IMR-90 (cell line): ENCODE results near the gene SYN1. TPM values are rescaled to one million over a fixed set of nuclear protein-coding genes. Genes with fewer than 3 reads are reported as not detected.

ENCODE experiments used
- ATAC-seq: fragments of 200-7000 bp; cut with Tn5 transposase; 2 replicates; pipeline ENCODE4 v1.9.1; 2020; ENCODE audit warnings: low read depth, mild to moderate bottlenecking, moderate library complexity
- BruUV-seq: library from RNA; stranded (reverse); fragments of 400-500 nt; replicated peaks from 2 replicates; lab custom pipeline; 2021; lab: Mats Ljungman, UMichigan
- CTCF ChIA-PET: fragments of 300-600 bp; formaldehyde crosslinking; extraction: SDS; loops from one replicate; lab custom pipeline; 2021; ENCODE audit warnings: antibody characterized with exemption; lab: Yijun Ruan, JAX
- POLR2A ChIA-PET: fragments of 300-600 bp; sonication (Branson Sonifier 250); formaldehyde crosslinking; loops from one replicate; lab custom pipeline; 2022; ENCODE audit warnings: antibody characterized with exemption; ENCODE audit not compliant: unreplicated experiment; lab: Charles Lee
- DNase-seq: peaks from one replicate; pipeline ENCODE4 v3.0.0; 2013
- H2AFZ ChIP-seq: replicated peaks from 2 replicates; pipeline ENCODE3; 2013; ENCODE audit warnings: low read length, mild to moderate bottlenecking; ENCODE audit not compliant: poor library complexity
- H2AK5ac ChIP-seq: 2 replicates; pipeline ENCODE4 v1.6.1; 2013; ENCODE audit warnings: low read depth, low read length, inconsistent platforms
- H2AK9ac ChIP-seq: replicated peaks from 2 replicates; pipeline ENCODE3; 2013; ENCODE audit warnings: mild to moderate bottlenecking, low read depth, low read length, moderate library complexity; ENCODE audit not compliant: poor library complexity
- H2BK120ac ChIP-seq: 2 replicates; pipeline ENCODE4 v1.6.1; 2013; ENCODE audit warnings: low read depth, low read length, inconsistent platforms
- H2BK15ac ChIP-seq: 3 replicates; pipeline ENCODE4 v1.6.1; 2013; ENCODE audit warnings: low read depth, low read length, inconsistent platforms
- H2BK20ac ChIP-seq: 2 replicates; pipeline ENCODE4 v1.6.1; 2013; ENCODE audit warnings: low read depth, mild to moderate bottlenecking, inconsistent platforms, low read length, moderate library complexity
- H2BK5ac ChIP-seq: 2 replicates; pipeline ENCODE4 v1.6.1; 2013; ENCODE audit warnings: mild to moderate bottlenecking, low read depth, low read length, inconsistent platforms; ENCODE audit not compliant: poor library complexity, severe bottlenecking
- H3K14ac ChIP-seq: replicated peaks from 2 replicates; pipeline ENCODE4 v1.6.1; 2013; ENCODE audit warnings: low read depth, low read length, inconsistent platforms
- H3K18ac ChIP-seq: 2 replicates; pipeline ENCODE4 v1.6.1; 2013; ENCODE audit warnings: low read depth, low read length, control low read depth
- H3K23ac ChIP-seq: 2 replicates; pipeline ENCODE4 v1.6.1; 2013; ENCODE audit warnings: low read depth, low read length, inconsistent platforms
- H3K27ac ChIP-seq: 2 replicates; pipeline ENCODE4 v1.5.1; 2013; ENCODE audit warnings: mild to moderate bottlenecking, control low read depth, low read length; ENCODE audit not compliant: insufficient read depth
- H3K27me3 ChIP-seq: 2 replicates; pipeline ENCODE4 v1.6.1; 2013; ENCODE audit warnings: low read length; ENCODE audit not compliant: control insufficient read depth, insufficient read depth
- H3K36me3 ChIP-seq: 2 replicates; pipeline ENCODE4 v1.6.1; 2013; ENCODE audit warnings: low read length, mixed read lengths; ENCODE audit not compliant: control insufficient read depth, insufficient read depth
- H3K4ac ChIP-seq: 2 replicates; pipeline ENCODE4 v1.6.1; 2013; ENCODE audit warnings: low read depth, low read length, inconsistent platforms
- H3K4me1 ChIP-seq: 2 replicates; pipeline ENCODE4 v1.6.1; 2013; ENCODE audit warnings: low read length, mixed read lengths; ENCODE audit not compliant: control insufficient read depth, insufficient read depth
- H3K4me2 ChIP-seq: 2 replicates; pipeline ENCODE4 v1.6.1; 2013; ENCODE audit warnings: low read depth, mild to moderate bottlenecking, control low read depth, low read length, moderate library complexity
- H3K4me3 ChIP-seq: 2 replicates; pipeline ENCODE4 v1.5.1; 2013; ENCODE audit warnings: low read depth, mild to moderate bottlenecking, control low read depth, low read length, moderate library complexity; ENCODE audit not compliant: insufficient read depth
- H3K56ac ChIP-seq: 2 replicates; pipeline ENCODE4 v1.6.1; 2013; ENCODE audit warnings: low read length, inconsistent platforms; ENCODE audit not compliant: insufficient read depth; ENCODE audit errors: extremely low read depth
- H3K79me1 ChIP-seq, 2 experiments: 2 replicates each; pipeline ENCODE4 v1.6.1; 2013; ENCODE audit warnings: low read length in 2 of 2, inconsistent platforms in 1 of 2, low read depth in 1 of 2
- H3K9ac ChIP-seq: 2 replicates; pipeline ENCODE4 v1.6.1; 2013; ENCODE audit warnings: low read depth, low read length, control low read depth
- H3K9me1 ChIP-seq: 2 replicates; pipeline ENCODE4 v1.6.1; 2013; ENCODE audit warnings: low read length, inconsistent platforms; ENCODE audit not compliant: insufficient read depth
- H3K9me3 ChIP-seq: 2 replicates; pipeline ENCODE4 v1.6.1; 2013; ENCODE audit warnings: low read length; ENCODE audit not compliant: control insufficient read depth, insufficient read depth
- H4K20me1 ChIP-seq: 2 replicates; pipeline ENCODE4 v1.6.1; 2013; ENCODE audit warnings: low read length, inconsistent platforms; ENCODE audit not compliant: insufficient read depth
- H4K5ac ChIP-seq: 2 replicates; pipeline ENCODE4 v1.6.1; 2013; ENCODE audit warnings: mild to moderate bottlenecking, low read depth, low read length, control low read depth
- H4K8ac ChIP-seq, 2 experiments: 2 replicates each; pipeline ENCODE4 v1.6.1; 2013; ENCODE audit warnings: low read depth in 2 of 2, low read length in 2 of 2, control low read depth in 1 of 2, inconsistent platforms in 1 of 2
- H4K91ac ChIP-seq: 2 replicates; pipeline ENCODE4 v1.6.1; 2013; ENCODE audit warnings: low read depth, low read length, inconsistent platforms; ENCODE audit not compliant: insufficient read depth
- BHLHE40 ChIP-seq: fragments of 150-350 bp; IDR thresholded peaks from 2 replicates; pipeline ENCODE4 v1.6.1; 2016; ENCODE audit warnings: mild to moderate bottlenecking, low read depth, low read length
- CEBPB ChIP-seq: IDR thresholded peaks from 2 replicates; pipeline ENCODE4 v1.6.1; 2012; ENCODE audit warnings: low read depth, low read length, improper control_type of control experiment
- WGBS, 2 experiments: methylation state at CpG; one replicate each; pipeline versions ENCODE4 v1.1.5 to v1.1.7; 2013; ENCODE audit warnings: missing lambda C conversion rate in 2 of 2; ENCODE audit not compliant: insufficient read length in 1 of 2; ENCODE audit errors: extremely low coverage in 2 of 2; 5-methylcytosine and 5-hydroxymethylcytosine counted together
- dilution Hi-C: fragments of 300-500 bp; cut with HindIII; formaldehyde crosslinking; loops from one replicate; pipeline ENCODE4 v1.14.3; 2018; ENCODE audit warnings: low sequenced_read_pairs; ENCODE audit not compliant: unreplicated experiment
- in situ Hi-C: fragments of 300-500 bp; cut with MboI; formaldehyde crosslinking; loops from 3 replicates; pipeline ENCODE4 v1.14.3; 2019; ENCODE audit warnings: low sequenced_read_pairs, inconsistent platforms, mixed read lengths
- intact Hi-C: fragments of 100-400 bp; cut with micrococcal nuclease; formaldehyde crosslinking; loops from 2 replicates; pipeline ENCODE4 v1.10.0; 2022
- polyA plus RNA-seq, 3 experiments: library from polyadenylated mRNA; depleted of rRNA; stranded (reverse); fragments of >200 nt; gene quantifications; 2 replicates each; pipeline ENCODE4 v1.2.3, GENCODE V29; 2012; ENCODE audit warnings: low replicate concordance in 1 of 3
- total RNA-seq: library from RNA; depleted of rRNA; stranded (reverse); fragments of >200 nt; gene quantifications from 2 replicates; pipeline ENCODE4 v1.2.3, GENCODE V29; 2012

The SYN1 gene
- total and polyA plus RNA-seq, 2 of the 4 experiments (the other 2 are of a cell fraction): under 0.01 to 0.56 TPM

GRCh38 chrX:47563801-47564315 is 55.8 kb downstream of the SYN1 start:
- dilution Hi-C loops: no loop called here
- 40% methylated on average over 1 of the region's 8 CpGs; no CpG with 5 or more reads in 1 of the 2 experiments for WGBS, 2 experiments

More at GRCh38 chrX:47563801-47564315, 55.8 kb downstream of the SYN1 start:
- H3K4me2 ChIP-seq: no peak overlapping the region
- H2BK20ac ChIP-seq: no peak overlapping the region
- H3K14ac ChIP-seq: no peak overlapping the region
- H4K91ac ChIP-seq: no peak overlapping the region
- peaks cover 4% of the 10 kb centered on the region for H4K20me1 ChIP-seq
- POLR2A ChIA-PET: no interaction called here
- peaks cover 12 to 40% of the 10 kb centered on the region in 2 experiments for H3K79me1 ChIP-seq
- H2BK15ac ChIP-seq: no peak overlapping the region; the same call in 2 of the 3 replicates
- CTCF ChIA-PET: no interaction called here
- H2AK5ac ChIP-seq: no peak overlapping the region
- H2AFZ ChIP-seq: no peak overlapping the region
- H4K5ac ChIP-seq: no peak overlapping the region
- H3K36me3 ChIP-seq: peaks cover 22% of the 10 kb centered on the region
- no peak overlapping the region for H3K9ac ChIP-seq
- H3K27me3 ChIP-seq: no peaks in the 10 kb centered on the region
- DNase-seq (peak; percentile 76), ATAC-seq (no peak)
- no peak overlapping the region for H2BK120ac ChIP-seq
- H4K8ac ChIP-seq: no peak overlapping the region
- H3K23ac ChIP-seq: no peak overlapping the region
- intact Hi-C loops: loop anchor here (5.0 kb wide), 1 partner anchor 463 kb away; no protein-coding TSS in a partner anchor
- in situ Hi-C loops: loop anchor here (5.0 kb wide), 1 partner anchor 83 kb away; no protein-coding TSS in a partner anchor
- no peak overlapping the region for H3K4ac ChIP-seq
- H2AK9ac ChIP-seq: no peak overlapping the region
- TF ChIP-seq BHLHE40 (no peak), CEBPB (peak; percentile 57)
- no peak overlapping the region for H3K56ac ChIP-seq
- H2BK5ac ChIP-seq: no peak overlapping the region
- H3K4me3 ChIP-seq: no peak overlapping the region
- no peaks in the 10 kb centered on the region for H3K9me3 ChIP-seq
- H3K18ac ChIP-seq: no peak overlapping the region
- 0 out of 2 replicates have a peak, but pooled peaks cover 1% of the 10 kb centered on the region for H3K4me1 ChIP-seq
- no peak overlapping the region for H3K27ac ChIP-seq
- no TSS peak for BruUV-seq
- H3K9me1 ChIP-seq: peaks cover 3% of the 10 kb centered on the region; the same call in 1 of the 2 replicates
